Right lobe of liver (tissue), 4 donors: ENCODE results near the gene BHLHE40.

Experiments used
- POLR2A ChIP-seq: fragments of 450-650 bp; IDR thresholded peaks from one replicate; pipeline ENCODE4 v1.6.1; 2017; ENCODE audit warnings: antibody characterized with exemption, mild to moderate bottlenecking
- TF ChIP-seq, protein P1 (sequence below), 4 donors: fragments of 200-600 bp in 3 of 4; fragments of 450-650 bp in 1 of 4; IDR thresholded peaks; one replicate each; pipeline versions ENCODE4 v1.5.1 to v1.8.0; 2016 to 2022; ENCODE audit warnings: antibody characterized with exemption in 4 of 4, mild to moderate bottlenecking in 2 of 4
- donor health status: DM: no; HTN: no; CAD: no.
- donor health status: DM: no; HTN: no; CAD: no.
- donor health status: DM: no; HTN: yes; CAD: no.

DNA sequence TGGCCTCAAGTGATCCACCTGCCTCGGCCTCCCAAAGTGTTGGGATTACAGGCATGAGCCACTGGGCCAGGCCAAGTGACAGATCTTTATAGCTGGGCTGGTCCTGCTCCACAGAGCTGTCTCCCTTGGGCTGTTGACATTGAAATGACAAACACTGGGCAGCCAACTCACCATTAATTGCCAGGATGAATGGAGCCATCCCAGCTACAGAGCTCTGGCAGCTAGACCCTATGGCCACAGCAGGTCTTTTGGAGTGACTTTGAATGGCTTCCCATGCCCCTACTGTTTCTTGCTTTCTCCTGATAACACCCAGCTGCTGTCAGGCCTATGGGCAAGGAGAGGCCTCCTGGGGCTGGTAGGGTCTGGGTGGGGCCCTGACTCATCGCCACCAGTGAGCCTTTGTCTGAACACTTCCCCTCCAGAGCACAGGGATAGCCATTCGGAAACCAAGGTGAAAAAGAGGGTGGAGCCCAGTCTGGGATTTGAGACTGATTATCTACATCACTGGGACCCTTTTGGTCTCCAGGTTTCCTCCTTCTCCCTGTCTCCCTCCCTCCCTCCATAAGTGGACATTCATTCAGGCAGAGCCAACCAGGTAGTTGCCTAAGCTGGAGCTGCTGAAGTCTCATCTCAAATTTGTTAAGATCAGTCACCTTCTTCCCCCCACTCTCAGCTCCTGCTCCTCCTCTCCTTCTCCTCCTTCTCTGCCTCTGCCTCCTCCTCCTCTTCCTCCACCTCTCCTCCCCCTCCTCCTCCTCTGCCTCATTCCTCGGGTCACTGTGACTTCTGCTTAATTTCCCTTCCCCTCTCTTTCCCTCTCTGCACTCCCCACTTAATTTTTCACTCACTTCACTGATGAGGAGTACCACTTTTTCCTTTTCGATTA is 34.0 kb downstream of the BHLHE40 start:
- TF ChIP-seq, protein P1, sequence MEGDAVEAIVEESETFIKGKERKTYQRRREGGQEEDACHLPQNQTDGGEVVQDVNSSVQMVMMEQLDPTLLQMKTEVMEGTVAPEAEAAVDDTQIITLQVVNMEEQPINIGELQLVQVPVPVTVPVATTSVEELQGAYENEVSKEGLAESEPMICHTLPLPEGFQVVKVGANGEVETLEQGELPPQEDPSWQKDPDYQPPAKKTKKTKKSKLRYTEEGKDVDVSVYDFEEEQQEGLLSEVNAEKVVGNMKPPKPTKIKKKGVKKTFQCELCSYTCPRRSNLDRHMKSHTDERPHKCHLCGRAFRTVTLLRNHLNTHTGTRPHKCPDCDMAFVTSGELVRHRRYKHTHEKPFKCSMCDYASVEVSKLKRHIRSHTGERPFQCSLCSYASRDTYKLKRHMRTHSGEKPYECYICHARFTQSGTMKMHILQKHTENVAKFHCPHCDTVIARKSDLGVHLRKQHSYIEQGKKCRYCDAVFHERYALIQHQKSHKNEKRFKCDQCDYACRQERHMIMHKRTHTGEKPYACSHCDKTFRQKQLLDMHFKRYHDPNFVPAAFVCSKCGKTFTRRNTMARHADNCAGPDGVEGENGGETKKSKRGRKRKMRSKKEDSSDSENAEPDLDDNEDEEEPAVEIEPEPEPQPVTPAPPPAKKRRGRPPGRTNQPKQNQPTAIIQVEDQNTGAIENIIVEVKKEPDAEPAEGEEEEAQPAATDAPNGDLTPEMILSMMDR (IDR thresholded peaks at IDR 0.05) = no peak
- no peak for TF ChIP-seq POLR2A
